ENCODE data around the gene NAA80.

- TF ChIP-seq ZBTB49 (CRISPR knock-in tag; IDR thresholded peaks at IDR 0.05; ENCODE audit: borderline replicate concordance), result no peak
- no peak for TF ChIP-seq ZSCAN22 (CRISPR knock-in tag; IDR thresholded peaks at IDR 0.05)
- TF ChIP-seq NFYB (CRISPR knock-in tag; IDR thresholded peaks at IDR 0.05), result no peak
- no peak for TF ChIP-seq ZNF543 (CRISPR knock-in tag; IDR thresholded peaks at IDR 0.05)
- no peak for TF ChIP-seq HBP1 (CRISPR knock-in tag; IDR thresholded peaks at IDR 0.05; ENCODE audit: low read depth)
- TF ChIP-seq TCF7L2 (IDR thresholded peaks at IDR 0.05; ENCODE audit: low read depth, low read length), result no peak
- TF ChIP-seq DNMT1 (CRISPR knock-in tag; IDR thresholded peaks at IDR 0.05), result no peak
- TF ChIP-seq ATF1 (CRISPR knock-in tag; IDR thresholded peaks at IDR 0.05), result no peak
- no peak for TF ChIP-seq CTCF (CRISPR knock-in tag; IDR thresholded peaks at IDR 0.05)
- TF ChIP-seq NRL (CRISPR knock-in tag; IDR thresholded peaks at IDR 0.05; ENCODE audit: borderline replicate concordance), result no peak
- TF ChIP-seq ZNF749 (CRISPR knock-in tag; IDR thresholded peaks at IDR 0.05; ENCODE audit: borderline replicate concordance), result no peak
- no peak for TF ChIP-seq ZNF205 (CRISPR knock-in tag; IDR thresholded peaks at IDR 0.05)
- TF ChIP-seq PHF20 (CRISPR knock-in tag; IDR thresholded peaks at IDR 0.05), result no peak
Observed at GRCh38 chr3:50287262-50287661, 11.9 kb downstream of the NAA80 start.
